ENCODE results near the gene HMG20B. TPM values are rescaled to one million over a fixed set of nuclear protein-coding genes. Genes with fewer than 3 reads are reported as not detected.
A peak's percentile ranks its signal among the peaks of the same experiment; 100 is the strongest.

The HMG20B gene
- total RNA-seq, 4 donors from 2014 or later, result 56.1 to 77.6 (median 76.9) TPM

DNA sequence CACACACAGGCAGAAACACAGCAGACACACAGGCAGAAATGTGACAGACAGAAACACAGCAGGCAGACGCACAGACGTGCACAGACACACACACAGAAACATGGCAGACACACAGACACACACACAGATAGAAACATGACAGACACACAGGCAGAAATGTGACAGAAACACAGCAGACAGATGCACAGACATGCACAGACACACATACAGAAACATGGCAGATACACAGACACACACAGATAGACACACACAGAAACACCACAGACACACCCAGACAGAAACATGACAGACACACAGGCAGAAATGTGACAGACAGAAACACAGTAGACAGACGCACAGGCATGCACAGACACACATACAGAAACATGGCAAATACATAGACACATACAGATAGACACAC is 32.6 kb downstream of the HMG20B start:
- Histone ChIP-seq H3K36me3 (peaks cover 0 to 5% (median 0%) of the 10 kb centered on the region in 3 donors), H3K4me3 (peak overlapping the region in 2 of 4 donors; percentile 56 to 73), H3K4me1 (peaks cover 0 to 74% (median 36%) of the 10 kb centered on the region in 3 donors), H3K9me3 (no peaks in the 10 kb centered on the region), H3K27ac (peak overlapping the region in 2 of 4 donors; percentile 84 to 89), H3K27me3 (peaks cover 0 to 35% (median 0%) of the 10 kb centered on the region in 4 donors)
- TF ChIP-seq, protein P1, sequence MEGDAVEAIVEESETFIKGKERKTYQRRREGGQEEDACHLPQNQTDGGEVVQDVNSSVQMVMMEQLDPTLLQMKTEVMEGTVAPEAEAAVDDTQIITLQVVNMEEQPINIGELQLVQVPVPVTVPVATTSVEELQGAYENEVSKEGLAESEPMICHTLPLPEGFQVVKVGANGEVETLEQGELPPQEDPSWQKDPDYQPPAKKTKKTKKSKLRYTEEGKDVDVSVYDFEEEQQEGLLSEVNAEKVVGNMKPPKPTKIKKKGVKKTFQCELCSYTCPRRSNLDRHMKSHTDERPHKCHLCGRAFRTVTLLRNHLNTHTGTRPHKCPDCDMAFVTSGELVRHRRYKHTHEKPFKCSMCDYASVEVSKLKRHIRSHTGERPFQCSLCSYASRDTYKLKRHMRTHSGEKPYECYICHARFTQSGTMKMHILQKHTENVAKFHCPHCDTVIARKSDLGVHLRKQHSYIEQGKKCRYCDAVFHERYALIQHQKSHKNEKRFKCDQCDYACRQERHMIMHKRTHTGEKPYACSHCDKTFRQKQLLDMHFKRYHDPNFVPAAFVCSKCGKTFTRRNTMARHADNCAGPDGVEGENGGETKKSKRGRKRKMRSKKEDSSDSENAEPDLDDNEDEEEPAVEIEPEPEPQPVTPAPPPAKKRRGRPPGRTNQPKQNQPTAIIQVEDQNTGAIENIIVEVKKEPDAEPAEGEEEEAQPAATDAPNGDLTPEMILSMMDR (IDR thresholded peaks at IDR 0.05), result no peak
- no peak for TF ChIP-seq POLR2A (IDR thresholded peaks at IDR 0.05)
- intact Hi-C loops (cut with DNase I), result no loop called here
- no peak for DNase-seq
- 53 to 60% methylated on average over 3 of the region's 3 CpGs for WGBS, 2 donors

DNA sequence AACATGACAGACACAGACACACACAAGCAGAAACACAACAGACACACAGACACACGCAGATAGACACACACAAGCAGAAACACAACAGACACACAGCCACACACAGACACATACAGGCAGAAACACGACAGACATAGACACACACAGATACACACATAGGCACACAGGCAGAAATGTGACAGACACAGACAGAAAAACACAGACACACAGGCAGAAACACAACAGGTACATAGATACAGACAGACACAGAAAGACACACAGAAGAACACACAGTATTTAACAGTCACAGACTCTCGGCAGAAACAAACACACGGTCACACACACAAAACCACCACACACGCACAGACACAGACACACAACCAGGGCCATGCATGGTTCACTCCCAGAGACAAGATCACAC is 33.0 kb downstream of the HMG20B start:
- peaks cover 0 to 75% (median 36%) of the 10 kb centered on the region in 3 donors for H3K4me1 ChIP-seq

DNA sequence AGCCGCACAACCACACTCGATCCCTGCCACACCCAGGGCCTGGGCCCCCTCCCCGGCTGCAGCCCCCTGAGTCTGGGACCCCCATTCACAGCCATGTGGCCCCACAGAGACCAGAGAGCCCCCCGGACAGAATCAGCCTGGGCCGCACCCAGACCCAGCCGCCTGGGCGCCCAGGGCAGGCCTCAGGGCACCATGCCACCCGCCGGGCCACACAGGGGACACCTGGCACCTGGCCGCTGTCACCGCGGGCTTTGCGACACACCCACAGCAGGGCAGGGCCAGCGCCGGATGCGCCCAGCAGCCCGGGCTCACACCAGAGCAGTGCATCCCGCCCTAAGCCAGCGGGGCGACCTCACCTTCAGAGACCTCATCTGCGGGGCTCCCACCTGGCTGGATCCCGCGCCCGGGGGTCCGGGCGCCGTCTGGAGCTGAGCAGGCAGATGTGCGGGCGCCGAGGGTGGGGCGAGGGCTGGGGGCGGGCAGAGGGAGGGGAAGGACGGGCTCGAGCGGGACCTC is 33.5 kb downstream of the HMG20B start:
- WGBS, 2 donors, result 19 to 33% methylated on average over 1 to 6 of the region's 35 CpGs
- peaks cover 0 to 75% (median 36%) of the 10 kb centered on the region in 3 donors for H3K4me1 ChIP-seq

More for the DNA sequence above, 33.0 kb downstream of the HMG20B start:
- Histone ChIP-seq H3K9me3 (no peaks in the 10 kb centered on the region), H3K27me3 (peaks cover 0 to 35% (median 0%) of the 10 kb centered on the region in 4 donors), H3K36me3 (peaks cover 0 to 9% (median 0%) of the 10 kb centered on the region in 3 donors), H3K27ac (peak overlapping the region; percentile 67 to 89 (median 80)), H3K4me3 (peak overlapping the region; percentile 23 to 73 (median 52))
- no peak for TF ChIP-seq POLR2A (IDR thresholded peaks at IDR 0.05)
- TF ChIP-seq, protein P1 (IDR thresholded peaks at IDR 0.05), result no peak
- 43 to 45% methylated on average over 5 of the region's 5 CpGs for WGBS, 2 donors
- no peak for DNase-seq
- intact Hi-C loops (cut with DNase I), result no loop called here

DNA sequence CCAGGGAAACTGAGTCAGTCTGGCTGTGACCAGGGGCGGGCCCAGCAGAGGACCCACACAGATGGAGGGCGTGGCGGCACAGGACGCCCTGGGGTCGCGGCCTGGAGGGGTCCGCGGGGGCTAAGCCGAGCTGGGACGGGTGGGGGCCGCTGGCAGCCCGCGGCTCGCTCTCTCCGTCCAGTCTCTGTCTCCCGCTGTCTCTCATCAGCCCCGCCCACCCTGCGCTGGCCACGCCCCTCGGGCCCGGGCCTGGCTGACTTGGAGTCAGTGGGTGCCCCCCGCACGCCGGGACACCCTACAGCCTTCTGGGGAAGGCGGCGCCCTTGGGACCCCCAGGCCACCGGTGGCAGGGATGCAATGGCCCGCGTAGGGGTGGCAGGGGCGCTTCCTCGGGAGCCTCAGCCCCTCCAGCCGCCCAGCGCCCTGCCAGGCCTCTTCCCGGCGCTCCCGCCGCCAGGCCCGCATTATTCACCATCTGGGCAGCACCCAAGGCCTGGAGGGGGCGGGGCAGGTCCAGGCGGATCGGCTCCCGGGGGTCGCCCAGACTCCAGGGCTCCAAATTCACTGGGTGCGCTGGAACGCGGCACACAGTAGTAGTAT is 34.0 kb downstream of the HMG20B start, which contains the start of gene TBXA2R:
TSS of gene TBXA2R (minus strand) at position 186 of the 600 bp plus-strand sequence. CDS start 6,241 bp downstream, outside the sequence.
- peaks cover 8 to 19% (median 8%) of the 10 kb centered on the region in 3 donors for H3K36me3 ChIP-seq
- peak within 1 kb of the TSS; percentile 23 to 73 (median 52) for H3K4me3 ChIP-seq
- peak within 1 kb of the TSS; percentile 67 to 89 (median 80) for H3K27ac ChIP-seq
- no peaks in the 10 kb centered on the region for H3K9me3 ChIP-seq
- intact Hi-C loops (cut with DNase I), result no loop called here
- H3K27me3 ChIP-seq, result peaks cover 0 to 35% (median 0%) of the 10 kb centered on the region in 4 donors
- TF ChIP-seq, protein P1 (IDR thresholded peaks at IDR 0.05), result no peak
- peak in 1 of 4 donors; percentile 29 for TF ChIP-seq POLR2A (IDR thresholded peaks at IDR 0.05)
- peaks cover 0 to 75% (median 36%) of the 10 kb centered on the region in 3 donors for H3K4me1 ChIP-seq
- 0 to 3% methylated on average over 2 to 7 of the region's 46 CpGs for WGBS, 2 donors
- no peak for DNase-seq

More for the DNA sequence above, 33.5 kb downstream of the HMG20B start:
- Histone ChIP-seq H3K27ac (peak overlapping the region; percentile 67 to 89 (median 80)), H3K4me3 (peak overlapping the region; percentile 23 to 73 (median 52)), H3K36me3 (peaks cover 2 to 14% (median 2%) of the 10 kb centered on the region in 3 donors), H3K27me3 (peaks cover 0 to 35% (median 0%) of the 10 kb centered on the region in 4 donors), H3K9me3 (no peaks in the 10 kb centered on the region)
- intact Hi-C loops (cut with DNase I), result no loop called here
- DNase-seq, result no peak
- TF ChIP-seq, protein P1 (IDR thresholded peaks at IDR 0.05), result no peak
- TF ChIP-seq POLR2A (IDR thresholded peaks at IDR 0.05), result no peak

All from esophagus squamous epithelium (tissue), 5 donors.